IPS DF 6.9 (cell line): ENCODE results near the gene HHATL.

Source experiments
- DNase-seq: peaks from one replicate; pipeline ENCODE4 v3.0.0-alpha.2; 2013; ENCODE audit warnings: low read depth, low spot score
- H3K27ac ChIP-seq: one replicate; pipeline ENCODE4 v1.5.1; 2013; ENCODE audit warnings: low read length, control low read depth
- H3K27me3 ChIP-seq: 2 replicates; pipeline ENCODE4 v1.6.1; 2013; ENCODE audit warnings: mild to moderate bottlenecking, low read length; ENCODE audit not compliant: control insufficient read depth, insufficient read depth
- H3K36me3 ChIP-seq: 2 replicates; pipeline ENCODE4 v1.6.1; 2013; ENCODE audit warnings: low read length; ENCODE audit not compliant: control insufficient read depth, insufficient read depth
- H3K4me1 ChIP-seq: 2 replicates; pipeline ENCODE4 v1.6.1; 2013; ENCODE audit warnings: low read length; ENCODE audit not compliant: control insufficient read depth, insufficient read depth
- H3K4me3 ChIP-seq: 2 replicates; pipeline ENCODE4 v1.5.1; 2013; ENCODE audit warnings: mild to moderate bottlenecking, low read length
- H3K9me3 ChIP-seq: 2 replicates; pipeline ENCODE4 v1.6.1; 2013; ENCODE audit warnings: low read length, inconsistent platforms; ENCODE audit not compliant: control insufficient read depth, insufficient read depth
- WGBS: extraction: QIAGEN DNeasy Blood & Tissue Kit; methylation state at CpG from one replicate; pipeline ENCODE4 v1.1.7; 2013; ENCODE audit warnings: mixed read lengths, missing lambda C conversion rate; ENCODE audit not compliant: insufficient read length, insufficient coverage; 5-methylcytosine and 5-hydroxymethylcytosine counted together

HHATL gene

DNA sequence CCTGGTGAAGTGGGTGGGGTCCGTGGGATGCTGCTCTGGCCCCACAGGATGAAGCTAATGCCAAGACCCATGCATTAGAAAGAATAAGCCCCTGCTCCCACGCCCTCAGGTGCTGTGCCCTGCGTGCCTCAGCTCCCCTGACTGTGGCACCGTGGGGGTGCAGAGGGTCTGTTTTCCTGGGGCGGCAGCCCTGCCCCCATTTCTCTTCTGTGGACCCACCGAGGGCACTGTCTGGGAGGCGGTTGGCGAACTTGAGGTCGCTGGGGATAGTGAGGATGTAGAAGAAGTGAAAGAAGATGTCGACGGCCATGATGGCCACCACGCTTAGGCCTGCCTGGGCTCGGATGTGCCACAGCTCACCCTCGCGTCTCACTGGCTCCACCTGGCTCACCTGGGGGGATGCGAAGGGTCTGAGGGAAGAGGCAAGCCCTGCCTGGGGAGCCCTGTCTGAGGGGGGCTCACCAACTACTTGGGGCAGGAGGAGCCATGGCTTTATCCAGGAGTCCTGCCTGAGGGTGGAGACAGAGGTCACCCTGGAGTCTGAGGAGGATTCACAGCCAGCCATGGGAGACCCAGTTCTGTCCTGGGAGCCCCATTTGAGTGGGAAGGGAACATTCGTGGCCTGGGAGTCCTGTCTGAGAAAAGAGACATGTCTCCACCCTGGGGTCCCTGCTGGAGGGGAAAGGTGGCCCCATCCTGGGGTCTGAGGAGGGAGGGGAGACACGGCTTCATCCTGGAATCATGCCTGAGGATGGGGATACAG is 5.1 kb downstream of the HHATL start:
- no peak overlapping the region for H3K27ac ChIP-seq
- H3K36me3 ChIP-seq: no peaks in the 10 kb centered on the region
- no peak for DNase-seq
- H3K4me3 ChIP-seq: no peak overlapping the region
- H3K9me3 ChIP-seq: no peaks in the 10 kb centered on the region
- H3K4me1 ChIP-seq: peaks cover 2% of the 10 kb centered on the region
- WGBS: no CpG with 5 or more reads among the region's 18 CpGs
- no peaks in the 10 kb centered on the region for H3K27me3 ChIP-seq

GRCh38 chr3:42696356-42697288 is 6.0 kb downstream of the HHATL start:
- H3K9me3 ChIP-seq: no peaks in the 10 kb centered on the region
- peaks cover 2% of the 10 kb centered on the region; the same call in 1 of the 2 replicates for H3K4me1 ChIP-seq
- WGBS: no CpG with 5 or more reads among the region's 19 CpGs
- no peak for DNase-seq
- H3K36me3 ChIP-seq: no peaks in the 10 kb centered on the region
- H3K27ac ChIP-seq: no peak overlapping the region
- no peak overlapping the region for H3K4me3 ChIP-seq
- no peaks in the 10 kb centered on the region for H3K27me3 ChIP-seq

DNA sequence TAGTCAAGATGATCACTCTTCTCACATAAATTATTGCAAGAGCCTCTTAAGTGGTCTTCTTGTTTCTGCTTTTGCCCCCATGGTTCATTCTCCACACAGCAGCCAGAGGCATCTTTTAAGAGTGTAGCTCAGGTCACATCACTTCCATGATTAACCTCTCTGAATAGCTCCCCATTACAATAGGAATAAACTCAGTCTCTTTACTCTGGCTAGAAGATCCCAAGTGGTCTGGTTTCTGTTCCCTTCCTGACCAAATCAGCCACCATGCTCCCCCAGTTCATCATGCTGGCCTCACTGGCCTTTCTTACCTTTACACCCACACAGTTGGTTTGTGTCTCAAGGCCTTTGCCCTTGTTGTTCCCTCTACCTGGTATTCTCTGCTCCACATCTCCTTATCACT is 8.2 kb downstream of the HHATL start:
- no peak overlapping the region for H3K4me3 ChIP-seq
- H3K9me3 ChIP-seq: no peaks in the 10 kb centered on the region
- H3K27ac ChIP-seq: no peak overlapping the region
- H3K4me1 ChIP-seq: no peaks in the 10 kb centered on the region
- no peaks in the 10 kb centered on the region for H3K36me3 ChIP-seq
- DNase-seq: no peak
- no peaks in the 10 kb centered on the region for H3K27me3 ChIP-seq

DNA sequence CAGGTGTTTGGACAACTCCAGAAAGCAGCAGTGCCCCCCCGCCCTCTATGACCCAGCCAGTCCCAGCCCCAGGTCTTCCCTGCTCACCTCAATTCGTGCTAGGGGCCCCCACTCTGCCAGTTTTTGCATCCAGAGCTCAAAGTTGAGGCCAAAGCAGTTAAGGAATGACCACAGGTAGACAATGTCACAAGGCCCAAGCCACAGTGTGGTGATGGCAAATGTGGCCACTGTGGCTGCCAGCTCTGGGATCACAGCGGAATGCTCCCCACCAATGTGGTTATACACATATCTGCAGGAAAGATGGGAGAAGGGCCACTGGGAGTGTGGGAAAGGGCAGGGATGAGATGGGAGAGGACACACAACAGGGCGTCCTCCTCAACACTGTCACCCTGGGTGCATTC is 9.1 kb downstream of the HHATL start:
- H3K36me3 ChIP-seq: no peaks in the 10 kb centered on the region
- H3K4me1 ChIP-seq: no peaks in the 10 kb centered on the region; the same call in 1 of the 2 replicates
- H3K27me3 ChIP-seq: no peaks in the 10 kb centered on the region
- no peak overlapping the region for H3K27ac ChIP-seq
- H3K9me3 ChIP-seq: no peaks in the 10 kb centered on the region
- WGBS: no CpG with 5 or more reads among the region's 4 CpGs
- no peak for DNase-seq
- H3K4me3 ChIP-seq: no peak overlapping the region

DNA sequence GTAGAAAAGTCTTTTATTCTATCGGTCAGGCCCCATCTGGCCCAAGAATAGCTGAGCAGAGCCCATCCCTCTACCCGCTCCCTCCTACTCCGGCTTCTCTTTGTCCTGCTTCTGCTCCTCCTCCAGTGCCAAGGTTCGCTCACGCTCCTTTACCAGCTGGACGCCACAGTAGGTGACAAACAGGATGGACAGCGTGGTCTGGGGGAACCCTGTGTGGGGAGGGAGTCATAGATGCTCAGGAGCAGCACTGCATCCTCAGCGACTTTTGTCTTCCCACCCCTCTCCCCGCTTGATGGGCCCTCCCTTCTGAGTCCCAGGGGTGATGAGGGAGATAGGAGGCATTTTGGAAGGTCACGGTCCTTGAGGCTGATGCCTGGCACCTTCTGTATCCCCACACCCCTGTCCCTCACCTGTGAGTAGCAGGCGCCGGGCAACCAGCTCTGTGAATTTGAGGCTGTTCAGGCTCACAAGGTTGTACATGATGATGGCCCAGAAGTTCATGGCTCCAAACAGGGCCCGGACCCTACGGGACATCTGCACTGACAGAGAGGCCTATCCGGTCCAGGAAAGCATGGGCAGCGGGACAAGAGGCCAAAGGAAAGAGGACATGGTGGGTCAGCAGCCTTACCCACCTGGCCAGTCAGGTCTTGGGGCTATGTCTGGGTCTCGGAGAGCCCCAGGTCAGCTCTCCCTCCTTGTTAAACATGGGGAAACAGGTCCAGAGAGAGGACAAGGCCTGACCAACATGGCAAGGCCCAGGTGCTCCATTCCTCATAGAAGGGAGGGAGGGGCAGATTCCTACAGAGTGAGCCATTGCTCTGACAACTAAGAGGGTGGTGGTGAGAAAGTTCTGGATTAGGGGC is 9.7 kb downstream of the HHATL start:
- Histone ChIP-seq H3K4me3 (no peak overlapping the region), H3K9me3 (no peaks in the 10 kb centered on the region), H3K36me3 (no peaks in the 10 kb centered on the region), H3K27ac (no peak overlapping the region), H3K4me1 (no peaks in the 10 kb centered on the region; the same call in 1 of the 2 replicates), H3K27me3 (no peaks in the 10 kb centered on the region)
- WGBS: no CpG with 5 or more reads among the region's 17 CpGs
- DNase-seq: no peak

DNA sequence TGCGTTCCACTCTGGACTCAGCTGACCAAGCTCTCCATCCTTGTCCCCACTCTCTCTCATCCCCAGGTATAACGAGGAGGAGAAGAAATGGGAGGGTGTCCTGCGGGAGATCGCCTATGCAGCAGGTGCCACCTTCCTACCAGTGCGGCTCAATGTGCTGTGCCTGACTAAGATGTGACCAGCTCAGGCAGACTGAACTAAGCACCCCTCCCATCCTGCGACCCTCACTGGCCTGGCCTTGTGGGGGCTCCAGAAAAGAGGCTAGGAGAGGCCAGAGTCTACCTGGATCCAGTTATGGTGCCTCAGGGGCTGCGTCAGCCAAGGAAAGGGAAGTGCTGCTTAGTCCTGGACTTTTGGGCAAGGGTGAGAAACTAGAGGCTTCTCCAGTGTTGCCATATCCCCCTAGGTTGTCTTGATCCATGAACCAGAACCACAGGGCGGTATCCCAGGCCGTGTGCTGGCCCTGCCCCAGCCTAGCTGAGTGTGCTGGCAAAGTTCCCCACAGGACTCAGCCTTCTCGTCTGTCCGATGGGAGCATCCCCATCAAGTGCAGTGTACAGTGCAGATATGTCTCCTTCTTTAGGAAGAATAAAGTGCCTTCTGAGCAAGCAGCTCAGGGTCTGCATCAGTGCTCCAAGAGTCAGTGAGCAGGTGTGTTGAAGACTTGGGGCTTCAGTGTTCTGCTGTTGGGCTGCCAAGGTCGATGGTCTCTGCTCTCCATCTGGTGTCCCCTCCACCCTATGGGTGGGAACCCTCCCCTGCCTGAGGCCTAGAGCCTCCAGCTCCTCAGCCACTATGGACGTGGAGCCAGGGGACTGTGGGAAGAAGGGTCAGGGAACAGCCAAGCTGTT is 10.6 kb downstream of the HHATL start:
- DNase-seq: no peak
- H3K4me1 ChIP-seq: no peaks in the 10 kb centered on the region; the same call in 1 of the 2 replicates
- H3K27me3 ChIP-seq: no peaks in the 10 kb centered on the region
- H3K27ac ChIP-seq: no peak overlapping the region
- H3K9me3 ChIP-seq: no peaks in the 10 kb centered on the region
- H3K36me3 ChIP-seq: no peaks in the 10 kb centered on the region
- H3K4me3 ChIP-seq: no peak overlapping the region
- WGBS: no CpG with 5 or more reads among the region's 13 CpGs

DNA sequence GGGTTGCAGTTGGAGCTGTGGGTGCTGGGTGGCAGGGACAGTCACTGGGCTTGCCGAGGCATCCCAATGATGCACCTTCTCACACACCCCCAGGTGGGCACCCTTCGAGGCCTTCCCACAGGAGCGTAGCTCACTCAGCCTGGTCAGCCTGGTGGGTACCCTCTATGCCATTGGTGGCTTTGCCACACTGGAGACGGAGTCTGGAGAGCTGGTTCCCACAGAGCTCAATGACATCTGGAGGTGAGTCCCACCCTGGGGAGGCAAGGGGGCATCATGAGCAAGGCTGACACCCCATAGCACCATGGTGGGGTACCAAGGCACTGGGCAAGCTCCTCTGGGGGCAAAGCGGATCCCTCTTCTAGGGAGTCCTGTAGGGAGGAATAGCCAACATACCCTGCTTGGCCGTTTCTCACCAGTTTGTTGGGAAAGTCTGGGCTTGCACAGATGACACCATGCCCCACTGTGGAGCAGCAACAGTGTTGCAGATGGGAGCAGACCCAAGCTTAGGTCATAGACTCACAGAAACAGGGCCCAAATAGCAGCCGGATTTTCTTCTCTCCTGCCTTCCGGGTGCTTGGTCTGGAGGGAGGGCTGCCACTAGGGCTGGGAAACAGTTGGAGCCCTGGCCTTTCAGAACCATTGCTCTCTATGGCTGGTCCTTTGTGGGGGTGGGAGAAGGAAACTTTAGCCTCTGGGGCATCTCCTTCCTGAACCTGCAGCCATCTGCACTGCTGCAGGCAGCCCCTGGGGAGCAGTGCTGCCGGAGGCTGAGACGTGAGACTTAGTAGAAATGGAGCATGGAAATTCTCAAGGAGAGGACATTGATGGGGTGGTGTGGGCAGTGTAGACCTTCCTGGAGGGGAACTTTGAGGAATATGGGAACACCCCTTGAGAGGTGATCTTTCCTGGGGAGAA is 11.6 kb downstream of the HHATL start:
- H3K9me3 ChIP-seq: no peaks in the 10 kb centered on the region
- DNase-seq: no peak
- no peak overlapping the region for H3K4me3 ChIP-seq
- no peaks in the 10 kb centered on the region; the same call in 1 of the 2 replicates for H3K4me1 ChIP-seq
- WGBS: no CpG with 5 or more reads among the region's 10 CpGs
- no peaks in the 10 kb centered on the region for H3K27me3 ChIP-seq
- no peak overlapping the region for H3K27ac ChIP-seq
- H3K36me3 ChIP-seq: no peaks in the 10 kb centered on the region

DNA sequence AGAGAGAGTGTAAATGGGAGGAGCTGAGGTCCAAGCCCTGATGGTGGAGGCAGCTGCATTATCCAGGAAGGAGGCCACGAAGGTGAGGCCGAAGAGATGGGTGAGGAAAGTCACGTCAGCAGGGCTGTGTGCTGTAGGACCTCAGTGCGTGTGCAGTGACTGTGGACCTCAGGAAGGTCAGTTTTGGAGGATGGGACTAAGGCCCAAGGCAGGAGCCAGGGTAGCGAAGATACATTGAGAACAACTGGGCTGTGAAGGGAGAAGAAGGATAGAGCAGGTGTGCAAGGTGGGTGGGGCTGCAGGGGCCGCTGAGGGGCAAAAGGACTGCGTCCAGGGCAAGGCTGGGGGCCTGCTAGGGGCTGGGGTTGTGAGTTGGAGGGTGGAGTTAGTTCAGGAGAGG is 12.4 kb downstream of the HHATL start:
- Histone ChIP-seq H3K9me3 (no peaks in the 10 kb centered on the region), H3K36me3 (no peaks in the 10 kb centered on the region), H3K4me3 (no peak overlapping the region), H3K27me3 (no peaks in the 10 kb centered on the region), H3K4me1 (no peaks in the 10 kb centered on the region; the same call in 1 of the 2 replicates), H3K27ac (no peak overlapping the region)
- DNase-seq: no peak
- no CpG with 5 or more reads among the region's 7 CpGs for WGBS

GRCh38 chr3:42689421-42690014 is 13.1 kb downstream of the HHATL start:
- Histone ChIP-seq H3K9me3 (no peaks in the 10 kb centered on the region), H3K27me3 (no peaks in the 10 kb centered on the region), H3K36me3 (no peaks in the 10 kb centered on the region), H3K4me3 (no peak overlapping the region), H3K4me1 (no peaks in the 10 kb centered on the region; the same call in 1 of the 2 replicates), H3K27ac (no peak overlapping the region)
- WGBS: no CpG with 5 or more reads among the region's 9 CpGs
- DNase-seq: no peak
